Tibial artery (tissue), 4 donors: ENCODE results near the gene FAAH.

Source experiments
- DNase-seq, 2 donors: peaks; one replicate each; pipeline ENCODE4 v3.0.0-alpha.2; 2019
- H3K27ac ChIP-seq, 2 donors: fragments of 200-600 bp; sonication (generic) in 1 of 2; 1 replicate in 1 of 2; 2 replicates in 1 of 2; pipeline ENCODE4 v1.5.1; 2018 to 2019; ENCODE audit warnings: mild to moderate bottlenecking in 1 of 2
- H3K27me3 ChIP-seq, 2 donors: fragments of 200-600 bp; sonication (generic) in 1 of 2; one replicate each; pipeline versions ENCODE4 v1.5.1 to v1.6.0; 2016 to 2019
- H3K36me3 ChIP-seq, 3 donors: fragments of 200-600 bp; sonication (generic) in 2 of 3; one replicate each; pipeline ENCODE4 v1.5.1; 2016 to 2019; ENCODE audit warnings: mild to moderate bottlenecking in 2 of 3
- H3K4me1 ChIP-seq, 4 donors: fragments of 200-600 bp; sonication (generic) in 2 of 4; 1 replicate in 3 of 4; 2 replicates in 1 of 4; pipeline ENCODE4 v1.5.1; 2016 to 2019
- H3K4me3 ChIP-seq, 2 donors: fragments of 200-600 bp; sonication (generic) in 1 of 2; 1 replicate in 1 of 2; 2 replicates in 1 of 2; pipeline ENCODE4 v1.5.1; 2018 to 2019; ENCODE audit warnings: mild to moderate bottlenecking in 2 of 2
- H3K9me3 ChIP-seq, 3 donors: fragments of 200-600 bp; sonication (generic) in 1 of 3; one replicate each; pipeline ENCODE4 v1.5.1; 2016 to 2019
- intact Hi-C: fragments of 100-400 bp; cut with DNase I; formaldehyde crosslinking; loops from one replicate; pipeline ENCODE4 v1.15.0; 2023; ENCODE audit warnings: low total_unique reads
- TF ChIP-seq, protein P1 (sequence below), 2 experiments: fragments of 200-600 bp in 1 of 2; fragments of 450-650 bp in 1 of 2; IDR thresholded peaks; one replicate each; pipeline ENCODE4 v1.5.1; 2017 to 2019; ENCODE audit warnings: antibody characterized with exemption in 2 of 2, mild to moderate bottlenecking in 1 of 2, moderate library complexity in 1 of 2

The FAAH gene

DNA sequence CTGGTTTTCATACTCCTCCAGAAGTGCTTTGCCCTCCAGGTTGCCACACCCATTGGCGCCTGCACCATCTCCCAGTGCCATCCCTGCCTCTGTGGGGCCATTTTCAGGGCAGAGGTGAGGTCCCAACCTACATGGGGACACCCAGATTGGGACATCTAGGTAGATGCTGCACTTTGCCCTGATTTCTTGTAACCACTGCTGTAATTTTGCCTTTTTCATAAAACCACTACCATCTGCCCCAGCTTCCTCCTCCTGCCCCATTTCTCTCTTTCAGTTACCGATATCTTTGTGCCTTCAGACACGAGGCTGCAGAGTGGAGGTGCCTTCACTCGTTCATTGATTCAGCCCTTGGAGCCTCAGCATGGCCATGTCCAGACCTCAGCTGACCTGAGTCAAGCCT, 21.4 kb downstream of the FAAH start:
- H3K36me3 ChIP-seq = peaks cover 0 to 35% (median 0%) of the 10 kb centered on the region in 3 donors
- H3K9me3 ChIP-seq = no peaks in the 10 kb centered on the region
- intact Hi-C loops = no loop called here
- no peak overlapping the region for H3K4me3 ChIP-seq
- no peak overlapping the region for H3K27ac ChIP-seq
- H3K4me1 ChIP-seq = no peaks in the 10 kb centered on the region
- DNase-seq = no peak
- no peaks in the 10 kb centered on the region for H3K27me3 ChIP-seq
- TF ChIP-seq, protein P1, sequence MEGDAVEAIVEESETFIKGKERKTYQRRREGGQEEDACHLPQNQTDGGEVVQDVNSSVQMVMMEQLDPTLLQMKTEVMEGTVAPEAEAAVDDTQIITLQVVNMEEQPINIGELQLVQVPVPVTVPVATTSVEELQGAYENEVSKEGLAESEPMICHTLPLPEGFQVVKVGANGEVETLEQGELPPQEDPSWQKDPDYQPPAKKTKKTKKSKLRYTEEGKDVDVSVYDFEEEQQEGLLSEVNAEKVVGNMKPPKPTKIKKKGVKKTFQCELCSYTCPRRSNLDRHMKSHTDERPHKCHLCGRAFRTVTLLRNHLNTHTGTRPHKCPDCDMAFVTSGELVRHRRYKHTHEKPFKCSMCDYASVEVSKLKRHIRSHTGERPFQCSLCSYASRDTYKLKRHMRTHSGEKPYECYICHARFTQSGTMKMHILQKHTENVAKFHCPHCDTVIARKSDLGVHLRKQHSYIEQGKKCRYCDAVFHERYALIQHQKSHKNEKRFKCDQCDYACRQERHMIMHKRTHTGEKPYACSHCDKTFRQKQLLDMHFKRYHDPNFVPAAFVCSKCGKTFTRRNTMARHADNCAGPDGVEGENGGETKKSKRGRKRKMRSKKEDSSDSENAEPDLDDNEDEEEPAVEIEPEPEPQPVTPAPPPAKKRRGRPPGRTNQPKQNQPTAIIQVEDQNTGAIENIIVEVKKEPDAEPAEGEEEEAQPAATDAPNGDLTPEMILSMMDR (IDR thresholded peaks at IDR 0.05) = no peak

DNA sequence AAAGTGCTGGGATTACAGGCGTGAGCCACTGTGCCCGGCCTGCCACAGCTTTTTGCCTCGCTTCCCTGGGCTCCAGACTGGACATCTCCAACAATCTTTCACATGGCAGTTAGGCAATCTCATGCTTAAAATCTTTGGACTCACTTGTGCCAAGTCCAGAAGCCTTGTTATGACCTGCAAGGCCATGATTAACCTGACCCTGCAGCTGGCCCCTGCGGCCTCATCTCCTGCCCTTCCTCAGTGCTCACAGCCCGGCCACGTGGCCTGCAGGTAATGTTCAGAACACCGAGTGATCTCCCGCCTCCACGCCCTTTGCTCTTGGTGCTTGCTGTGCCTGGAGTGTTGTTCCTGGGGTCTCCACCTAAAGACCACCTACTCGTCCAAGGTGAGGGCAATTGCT, 24.9 kb downstream of the FAAH start:
- Histone ChIP-seq H3K4me1 (no peaks in the 10 kb centered on the region), H3K27me3 (peaks cover 0 to 16% of the 10 kb centered on the region in 2 donors), H3K36me3 (peaks cover 0 to 5% (median 0%) of the 10 kb centered on the region in 3 donors), H3K4me3 (no peak overlapping the region), H3K9me3 (no peaks in the 10 kb centered on the region), H3K27ac (no peak overlapping the region)
- TF ChIP-seq, protein P1 (IDR thresholded peaks at IDR 0.05) = no peak
- intact Hi-C loops = no loop called here
- no peak for DNase-seq

DNA sequence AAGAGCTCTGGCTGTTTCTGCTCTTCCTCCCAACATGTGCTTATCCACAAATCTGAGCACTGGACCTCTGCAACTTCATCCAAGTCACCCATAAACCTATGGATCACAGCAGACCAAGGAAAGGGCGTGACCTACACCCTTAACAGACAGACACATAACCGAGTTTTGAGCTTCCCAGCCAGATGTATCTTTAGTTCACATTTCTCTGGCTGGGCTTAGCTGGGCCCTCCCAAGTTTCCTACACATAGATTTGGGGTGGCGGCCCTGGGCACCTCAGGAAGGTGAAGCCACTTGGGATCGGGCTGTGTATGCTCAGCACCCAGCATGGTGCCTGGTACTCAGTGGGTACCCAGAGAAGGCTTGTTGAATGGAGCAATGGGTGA, 26.4 kb downstream of the FAAH start:
- TF ChIP-seq, protein P1 (IDR thresholded peaks at IDR 0.05) = no peak
- Histone ChIP-seq H3K36me3 (no peaks in the 10 kb centered on the region), H3K9me3 (no peaks in the 10 kb centered on the region), H3K4me3 (no peak overlapping the region), H3K27ac (no peak overlapping the region), H3K27me3 (peaks cover 0 to 29% of the 10 kb centered on the region in 2 donors), H3K4me1 (no peaks in the 10 kb centered on the region)
- DNase-seq = no peak
- intact Hi-C loops = no loop called here

DNA sequence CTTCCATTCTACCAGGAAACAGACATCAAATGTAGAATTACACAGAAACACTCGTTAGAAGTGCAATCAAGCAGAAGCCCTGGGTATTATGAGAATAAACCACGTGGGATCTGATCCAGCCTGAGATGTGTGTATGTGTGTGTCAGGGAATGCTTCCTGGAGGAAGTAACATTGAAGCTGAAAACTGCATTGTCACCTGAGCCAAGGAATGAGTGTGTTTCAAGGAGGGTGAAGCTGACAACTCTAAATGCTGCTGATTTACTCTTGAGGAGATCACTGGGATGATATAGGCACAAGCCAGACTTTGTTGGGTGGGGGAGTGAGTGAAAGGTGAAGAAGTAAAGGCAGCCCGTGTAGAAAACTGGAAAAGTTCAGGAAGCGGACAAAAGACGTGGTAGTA, 27.6 kb downstream of the FAAH start:
- DNase-seq = no peak
- Histone ChIP-seq H3K27ac (no peak overlapping the region), H3K27me3 (peaks cover 0 to 34% of the 10 kb centered on the region in 2 donors), H3K4me1 (no peaks in the 10 kb centered on the region), H3K4me3 (no peak overlapping the region), H3K36me3 (no peaks in the 10 kb centered on the region), H3K9me3 (no peaks in the 10 kb centered on the region)
- TF ChIP-seq, protein P1 (IDR thresholded peaks at IDR 0.05) = no peak
- intact Hi-C loops = no loop called here

DNA sequence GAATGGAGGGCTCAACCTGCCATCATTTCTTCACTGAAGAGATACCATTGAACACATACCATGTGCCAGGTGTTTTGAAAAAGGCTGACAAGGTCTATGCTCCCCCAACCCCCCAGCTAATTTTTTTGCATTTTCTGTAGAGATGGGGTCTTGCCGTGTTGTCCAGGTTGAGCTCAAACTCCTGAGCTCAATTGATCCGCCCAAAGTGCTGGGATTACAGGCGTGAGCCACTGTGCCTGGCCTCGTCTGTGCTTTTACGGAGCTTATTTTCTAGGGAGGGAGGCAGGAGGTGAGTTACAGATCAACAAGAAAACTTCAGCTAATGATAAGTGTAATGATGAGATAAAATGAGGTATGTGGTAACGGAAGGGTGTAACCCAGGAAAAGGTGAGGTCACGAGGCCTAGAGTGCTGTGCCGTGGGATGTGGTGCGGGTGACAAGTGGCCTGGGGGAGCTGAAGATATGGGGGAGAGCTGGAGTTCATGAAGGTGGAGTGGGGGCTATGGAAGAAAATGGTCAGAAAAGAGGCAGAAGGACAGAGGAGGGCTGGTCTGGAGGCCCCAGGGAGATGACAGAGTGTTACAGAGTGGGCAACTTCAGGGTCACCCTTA, 28.2 kb downstream of the FAAH start:
- peaks cover 0 to 34% of the 10 kb centered on the region in 2 donors for H3K27me3 ChIP-seq
- TF ChIP-seq, protein P1 (IDR thresholded peaks at IDR 0.05) = no peak
- no peak for DNase-seq
- intact Hi-C loops = no loop called here
- H3K4me3 ChIP-seq = no peak overlapping the region
- H3K4me1 ChIP-seq = no peaks in the 10 kb centered on the region
- H3K36me3 ChIP-seq = no peaks in the 10 kb centered on the region
- H3K9me3 ChIP-seq = no peaks in the 10 kb centered on the region
- no peak overlapping the region for H3K27ac ChIP-seq
